Activated naive CD4-positive, alpha-beta T cell (primary cell): Measurements from ENCODE around the gene TNF.

Experiments
- DNase-seq, 4 experiments: peaks; one replicate each; lab custom pipeline; 2025; lab: John Stamatoyannopoulos, UW

Gene TNF

GRCh38 chr6:31573239-31574105 lies 1.9 kb upstream of the TNF start:
- DNase-seq = no peak

DNA sequence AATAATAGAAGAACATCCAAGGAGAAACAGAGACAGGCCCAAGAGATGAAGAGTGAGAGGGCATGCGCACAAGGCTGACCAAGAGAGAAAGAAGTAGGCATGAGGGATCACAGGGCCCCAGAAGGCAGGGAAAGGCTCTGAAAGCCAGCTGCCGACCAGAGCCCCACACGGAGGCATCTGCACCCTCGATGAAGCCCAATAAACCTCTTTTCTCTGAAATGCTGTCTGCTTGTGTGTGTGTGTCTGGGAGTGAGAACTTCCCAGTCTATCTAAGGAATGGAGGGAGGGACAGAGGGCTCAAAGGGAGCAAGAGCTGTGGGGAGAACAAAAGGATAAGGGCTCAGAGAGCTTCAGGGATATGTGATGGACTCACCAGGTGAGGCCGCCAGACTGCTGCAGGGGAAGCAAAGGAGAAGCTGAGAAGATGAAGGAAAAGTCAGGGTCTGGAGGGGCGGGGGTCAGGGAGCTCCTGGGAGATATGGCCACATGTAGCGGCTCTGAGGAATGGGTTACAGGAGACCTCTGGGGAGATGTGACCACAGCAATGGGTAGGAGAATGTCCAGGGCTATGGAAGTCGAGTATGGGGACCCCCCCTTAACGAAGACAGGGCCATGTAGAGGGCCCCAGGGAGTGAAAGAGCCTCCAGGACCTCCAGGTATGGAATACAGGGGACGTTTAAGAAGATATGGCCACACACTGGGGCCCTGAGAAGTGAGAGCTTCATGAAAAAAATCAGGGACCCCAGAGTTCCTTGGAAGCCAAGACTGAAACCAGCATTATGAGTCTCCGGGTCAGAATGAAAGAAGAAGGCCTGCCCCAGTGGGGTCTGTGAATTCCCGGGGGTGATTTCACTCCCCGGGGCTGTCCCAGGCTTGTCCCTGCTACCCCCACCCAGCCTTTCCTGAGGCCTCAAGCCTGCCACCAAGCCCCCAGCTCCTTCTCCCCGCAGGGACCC lies 981 bp upstream of the TNF start:
- DNase-seq = no peak

DNA sequence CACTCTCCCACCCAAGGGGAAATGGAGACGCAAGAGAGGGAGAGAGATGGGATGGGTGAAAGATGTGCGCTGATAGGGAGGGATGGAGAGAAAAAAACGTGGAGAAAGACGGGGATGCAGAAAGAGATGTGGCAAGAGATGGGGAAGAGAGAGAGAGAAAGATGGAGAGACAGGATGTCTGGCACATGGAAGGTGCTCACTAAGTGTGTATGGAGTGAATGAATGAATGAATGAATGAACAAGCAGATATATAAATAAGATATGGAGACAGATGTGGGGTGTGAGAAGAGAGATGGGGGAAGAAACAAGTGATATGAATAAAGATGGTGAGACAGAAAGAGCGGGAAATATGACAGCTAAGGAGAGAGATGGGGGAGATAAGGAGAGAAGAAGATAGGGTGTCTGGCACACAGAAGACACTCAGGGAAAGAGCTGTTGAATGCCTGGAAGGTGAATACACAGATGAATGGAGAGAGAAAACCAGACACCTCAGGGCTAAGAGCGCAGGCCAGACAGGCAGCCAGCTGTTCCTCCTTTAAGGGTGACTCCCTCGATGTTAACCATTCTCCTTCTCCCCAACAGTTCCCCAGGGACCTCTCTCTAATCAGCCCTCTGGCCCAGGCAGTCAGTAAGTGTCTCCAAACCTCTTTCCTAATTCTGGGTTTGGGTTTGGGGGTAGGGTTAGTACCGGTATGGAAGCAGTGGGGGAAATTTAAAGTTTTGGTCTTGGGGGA lies 754 bp downstream of the TNF start:
- no peak for DNase-seq

DNA sequence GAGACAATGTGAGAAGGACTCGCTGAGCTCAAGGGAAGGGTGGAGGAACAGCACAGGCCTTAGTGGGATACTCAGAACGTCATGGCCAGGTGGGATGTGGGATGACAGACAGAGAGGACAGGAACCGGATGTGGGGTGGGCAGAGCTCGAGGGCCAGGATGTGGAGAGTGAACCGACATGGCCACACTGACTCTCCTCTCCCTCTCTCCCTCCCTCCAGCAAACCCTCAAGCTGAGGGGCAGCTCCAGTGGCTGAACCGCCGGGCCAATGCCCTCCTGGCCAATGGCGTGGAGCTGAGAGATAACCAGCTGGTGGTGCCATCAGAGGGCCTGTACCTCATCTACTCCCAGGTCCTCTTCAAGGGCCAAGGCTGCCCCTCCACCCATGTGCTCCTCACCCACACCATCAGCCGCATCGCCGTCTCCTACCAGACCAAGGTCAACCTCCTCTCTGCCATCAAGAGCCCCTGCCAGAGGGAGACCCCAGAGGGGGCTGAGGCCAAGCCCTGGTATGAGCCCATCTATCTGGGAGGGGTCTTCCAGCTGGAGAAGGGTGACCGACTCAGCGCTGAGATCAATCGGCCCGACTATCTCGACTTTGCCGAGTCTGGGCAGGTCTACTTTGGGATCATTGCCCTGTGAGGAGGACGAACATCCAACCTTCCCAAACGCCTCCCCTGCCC lies 1.7 kb downstream of the TNF start:
- DNase-seq = no peak

DNA sequence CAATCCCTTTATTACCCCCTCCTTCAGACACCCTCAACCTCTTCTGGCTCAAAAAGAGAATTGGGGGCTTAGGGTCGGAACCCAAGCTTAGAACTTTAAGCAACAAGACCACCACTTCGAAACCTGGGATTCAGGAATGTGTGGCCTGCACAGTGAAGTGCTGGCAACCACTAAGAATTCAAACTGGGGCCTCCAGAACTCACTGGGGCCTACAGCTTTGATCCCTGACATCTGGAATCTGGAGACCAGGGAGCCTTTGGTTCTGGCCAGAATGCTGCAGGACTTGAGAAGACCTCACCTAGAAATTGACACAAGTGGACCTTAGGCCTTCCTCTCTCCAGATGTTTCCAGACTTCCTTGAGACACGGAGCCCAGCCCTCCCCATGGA lies 2.2 kb downstream of the TNF start:
- no peak for DNase-seq

DNA sequence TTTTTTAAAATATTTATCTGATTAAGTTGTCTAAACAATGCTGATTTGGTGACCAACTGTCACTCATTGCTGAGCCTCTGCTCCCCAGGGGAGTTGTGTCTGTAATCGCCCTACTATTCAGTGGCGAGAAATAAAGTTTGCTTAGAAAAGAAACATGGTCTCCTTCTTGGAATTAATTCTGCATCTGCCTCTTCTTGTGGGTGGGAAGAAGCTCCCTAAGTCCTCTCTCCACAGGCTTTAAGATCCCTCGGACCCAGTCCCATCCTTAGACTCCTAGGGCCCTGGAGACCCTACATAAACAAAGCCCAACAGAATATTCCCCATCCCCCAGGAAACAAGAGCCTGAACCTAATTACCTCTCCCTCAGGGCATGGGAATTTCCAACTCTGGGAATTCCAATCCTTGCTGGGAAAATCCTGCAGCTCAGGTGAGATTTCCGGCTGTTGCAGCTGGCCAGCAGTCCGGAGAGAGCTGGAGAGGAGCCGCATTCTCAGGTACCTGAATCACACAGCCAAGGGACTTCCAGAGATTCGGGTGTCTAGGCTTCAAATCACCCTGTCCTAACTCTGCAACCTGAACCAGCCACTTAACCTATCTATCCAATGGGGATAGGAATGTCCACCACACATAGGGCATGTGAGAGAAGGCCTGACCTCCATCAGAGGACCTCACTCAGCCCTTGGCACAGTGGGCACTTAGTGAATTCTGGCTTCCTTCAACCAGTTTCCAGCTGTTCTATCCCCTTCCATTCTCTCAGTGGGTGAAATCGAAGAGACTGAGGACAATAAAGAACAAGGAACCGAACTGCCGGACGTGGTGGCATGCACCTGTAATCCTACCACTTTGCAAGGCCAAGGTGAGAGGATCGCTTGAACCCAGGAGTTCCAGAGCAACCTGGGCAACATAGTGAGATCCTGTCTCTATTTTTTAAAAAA lies 3.1 kb downstream of the TNF start:
- DNase-seq = no peak

DNA sequence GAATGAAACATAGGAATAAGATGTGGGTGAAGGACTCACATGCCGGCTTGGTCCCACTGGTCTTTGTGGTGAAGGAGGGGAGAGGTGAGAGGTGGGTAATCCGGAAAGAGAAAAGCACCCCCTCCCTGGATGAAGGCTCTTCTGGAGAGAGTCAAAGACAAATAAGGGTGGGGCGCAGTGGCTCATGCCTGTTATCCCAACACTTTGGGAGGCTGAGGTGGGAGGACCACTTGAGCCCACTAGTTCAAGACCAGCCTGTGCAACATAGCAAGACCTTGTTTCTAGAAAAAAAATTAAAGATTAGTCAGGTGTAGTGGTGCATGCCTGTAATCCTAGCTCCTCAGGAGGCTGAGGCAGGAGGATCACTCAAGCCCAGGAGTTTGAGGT lies 3.7 kb downstream of the TNF start:
- DNase-seq = no peak

- no peak for DNase-seq
Measured at GRCh38 chr6:31579546-31580437, 4.4 kb downstream of the TNF start.

- no peak for DNase-seq
Measured at GRCh38 chr6:31580438-31580740, 5.0 kb downstream of the TNF start.

DNA sequence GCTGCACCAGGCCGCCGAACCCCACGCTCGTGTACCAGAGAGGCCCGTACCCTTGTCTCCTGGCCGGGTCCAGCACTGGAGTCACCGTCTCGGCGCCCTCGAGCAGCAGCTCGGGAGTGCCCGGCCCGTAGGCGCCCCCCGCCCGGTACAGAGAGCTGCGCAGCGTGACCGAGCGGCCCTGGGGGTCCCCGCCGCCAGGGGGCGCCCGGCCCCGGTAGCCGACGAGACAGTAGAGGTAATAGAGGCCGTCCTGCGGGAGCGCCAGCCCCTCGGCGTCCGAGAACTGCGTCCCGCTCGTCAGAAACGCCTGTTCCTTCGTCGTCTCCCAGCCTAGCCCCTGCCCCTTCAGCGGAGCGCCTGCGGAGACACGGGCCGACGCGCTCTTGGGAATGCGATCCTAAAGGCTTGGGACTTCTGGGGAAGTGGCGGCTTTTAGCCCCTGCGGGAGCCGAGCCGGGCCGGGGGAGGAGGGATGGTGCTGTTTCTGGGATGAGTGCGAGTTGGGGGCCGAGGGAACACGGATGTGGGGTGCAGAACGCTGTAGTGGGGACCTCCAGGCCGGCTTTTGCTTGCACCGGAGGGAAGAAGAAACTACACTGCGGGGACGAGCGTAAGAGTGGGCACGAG lies 5.6 kb downstream of the TNF start:
- peak; percentile 76 to 92 (median 86) for DNase-seq

DNA sequence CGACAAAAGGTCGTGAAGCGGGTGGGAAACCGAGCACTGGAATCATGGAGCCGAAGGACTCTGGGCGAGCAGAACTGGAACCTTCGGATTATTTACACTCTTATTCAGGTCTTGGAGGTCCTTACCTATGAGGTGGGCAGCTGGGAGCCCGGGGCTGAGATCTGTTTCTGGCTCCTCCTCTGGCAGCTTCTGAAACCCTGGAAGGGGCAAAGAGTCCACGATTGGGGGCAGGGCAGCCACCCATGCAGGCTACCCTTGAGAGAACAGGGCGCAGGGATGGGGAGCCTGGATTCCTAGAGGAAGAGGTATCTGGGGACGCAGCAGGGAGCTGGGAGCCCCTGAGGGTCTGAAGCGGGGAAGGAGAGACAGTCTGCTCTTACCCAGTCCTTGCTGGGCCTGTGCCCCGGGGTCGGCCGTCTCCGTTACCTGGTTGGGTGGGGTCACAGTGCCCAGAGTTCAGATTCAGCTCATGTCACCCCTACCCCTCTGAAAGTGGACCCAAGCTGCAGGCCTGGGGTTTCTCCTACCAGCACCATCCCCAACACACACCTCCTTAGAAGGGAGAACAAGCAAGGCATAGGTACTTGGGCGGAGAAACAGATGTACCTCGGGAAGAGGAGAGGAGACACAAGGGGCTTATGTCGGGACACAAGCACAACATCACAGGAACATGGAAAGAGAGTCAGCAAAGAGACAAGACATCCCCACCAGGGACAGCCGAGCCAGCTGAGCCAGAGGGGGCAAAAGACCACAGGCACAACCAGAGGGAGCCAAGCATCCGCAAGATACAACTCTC lies 6.3 kb downstream of the TNF start:
- no peak for DNase-seq

DNA sequence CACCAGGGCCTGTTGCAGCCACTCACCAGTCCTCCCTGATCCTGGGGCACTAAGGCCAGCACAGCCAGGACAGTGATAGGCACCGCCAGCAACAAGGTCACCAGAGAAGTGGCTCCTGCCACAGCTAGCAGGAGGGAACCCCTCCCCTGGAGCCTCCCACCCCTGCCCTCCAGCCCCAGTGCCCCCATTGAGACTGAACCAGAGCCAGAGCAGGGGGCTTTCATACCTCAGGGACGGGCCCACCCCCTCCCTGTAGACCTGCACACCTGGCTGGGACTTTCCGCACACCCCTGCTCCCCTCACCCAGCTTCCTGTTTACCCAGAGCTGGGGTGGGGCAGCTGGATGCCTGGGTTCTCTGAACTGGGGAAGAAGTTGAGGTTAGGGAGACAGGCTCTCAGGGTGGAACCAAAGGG lies 6.9 kb downstream of the TNF start, which contains the start of gene LTB:
TSS of gene LTB (minus strand) at position 195 of the 414 bp plus-strand sequence. CDS start at position 188, 7 bp downstream.
- peak in 2 of 4 experiments; percentile 66 to 69 for DNase-seq

DNA sequence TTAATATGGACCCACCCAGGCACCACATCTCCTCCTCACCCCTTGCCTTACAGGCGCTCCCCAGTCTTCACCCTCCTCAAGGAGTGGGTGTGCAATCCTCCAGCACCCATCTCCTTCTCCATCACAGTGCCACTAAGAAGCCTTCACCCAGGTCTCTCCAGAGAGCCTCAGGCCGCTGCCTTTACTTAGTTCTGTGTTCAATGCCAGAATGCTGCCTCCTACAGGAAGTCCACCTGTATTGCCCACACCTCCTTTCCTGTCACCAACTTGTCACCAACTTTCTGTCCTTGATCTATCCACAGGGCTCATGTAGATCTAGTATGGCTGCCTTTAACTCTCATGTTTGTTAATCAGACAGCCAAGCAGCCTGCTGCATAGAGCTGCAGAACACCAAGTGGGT lies 10.1 kb downstream of the TNF start:
- no peak for DNase-seq

GRCh38 chr6:31586008-31586407 lies 10.6 kb downstream of the TNF start, which contains the start of gene LST1:
LST1 (plus strand) TSS chr6:31586277; CDS start chr6:31587300, 1,023 bp downstream.
- no peak for DNase-seq

- DNase-seq = no peak
Measured at GRCh38 chr6:31586599-31587281, 11.4 kb downstream of the TNF start.

DNA sequence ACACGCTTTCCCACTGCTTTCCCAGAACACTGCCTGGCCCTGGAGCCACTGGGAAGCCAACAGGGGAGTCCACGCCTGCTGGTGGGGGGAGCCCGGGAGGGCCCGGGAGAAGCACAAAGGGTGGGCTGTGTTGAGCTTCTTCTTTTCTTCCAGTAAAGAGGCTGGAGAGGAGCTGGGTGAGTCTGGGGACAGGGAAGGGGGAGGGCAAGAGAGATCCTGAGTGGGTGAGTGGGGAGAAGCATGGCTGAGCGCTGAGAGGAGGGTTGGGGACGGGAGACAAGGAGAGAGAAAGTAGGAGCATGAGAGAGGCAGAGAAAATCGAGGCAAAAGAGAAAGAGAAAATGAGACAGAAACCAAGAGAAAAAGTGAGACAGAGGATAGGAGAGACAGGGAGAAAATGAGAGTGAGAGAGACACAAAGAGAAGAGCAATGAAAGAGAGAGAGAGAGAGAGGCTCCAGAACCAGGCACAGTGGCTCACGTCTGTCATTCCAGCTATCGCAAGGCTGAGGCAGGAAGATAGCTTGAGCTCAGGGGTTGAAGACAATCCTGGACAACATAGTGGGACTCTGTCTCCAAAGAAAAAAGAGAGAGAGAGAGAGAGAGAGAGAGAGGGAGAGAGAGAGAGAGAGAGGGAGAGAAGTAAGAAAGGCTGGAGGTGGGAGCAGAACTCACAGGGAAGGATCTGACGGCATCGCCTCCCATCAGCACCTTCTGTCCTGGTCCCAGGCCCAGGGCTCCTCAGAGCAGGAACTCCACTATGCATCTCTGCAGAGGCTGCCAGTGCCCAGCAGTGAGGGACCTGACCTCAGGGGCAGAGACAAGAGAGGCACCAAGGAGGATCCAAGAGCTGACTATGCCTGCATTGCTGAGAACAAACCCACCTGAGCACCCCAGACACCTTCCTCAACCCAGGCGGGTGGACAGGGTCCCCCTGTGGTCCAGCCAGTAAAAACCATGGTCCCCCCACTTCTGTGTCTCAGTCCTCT lies 12.7 kb downstream of the TNF start:
- no peak for DNase-seq
